ENCODE data around the gene MAPK1.
A peak's percentile ranks its signal among the peaks of the same experiment; 100 is the strongest.
"Not testable (repeated sequence)": the region's sequence is repeated elsewhere in the genome, so short reads cannot be mapped to it uniquely, and the experiment has no call there.

MAPK1 gene

DNA sequence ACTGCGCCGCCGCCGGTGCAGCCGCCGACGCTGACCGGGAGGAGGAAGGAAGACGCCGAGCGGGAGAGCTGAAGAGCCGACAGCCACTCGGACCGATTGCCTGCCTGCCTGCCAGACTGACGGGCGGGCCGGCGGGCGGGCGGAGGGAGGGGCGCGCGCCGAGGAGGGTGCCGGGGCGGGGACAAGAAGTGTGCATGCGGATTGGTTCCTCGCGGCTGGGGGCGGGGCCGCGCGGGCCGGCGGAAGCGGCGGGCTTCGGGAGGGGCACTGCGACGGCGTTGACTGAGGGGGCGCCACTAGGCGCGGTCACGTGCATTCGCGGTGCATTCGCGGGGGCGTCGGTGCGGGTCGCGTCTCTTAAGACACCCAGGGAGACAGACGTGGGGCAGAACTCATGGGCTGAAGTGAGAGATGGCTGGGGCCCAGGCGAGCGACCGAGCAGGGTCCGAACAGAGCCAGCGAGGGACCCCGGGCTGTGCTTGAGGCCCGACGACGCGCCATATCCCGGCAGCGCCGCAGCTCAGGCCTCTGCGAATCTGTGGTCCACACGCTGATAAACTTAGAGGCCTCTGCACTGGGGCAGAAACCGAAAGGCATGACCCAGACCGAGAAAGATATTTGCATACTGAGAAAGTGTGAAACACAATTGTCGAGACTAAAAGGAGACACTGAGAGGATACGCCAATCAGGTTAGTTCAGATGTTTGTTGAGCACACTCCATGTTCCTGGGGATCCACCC is at the start of gene MAPK1:
MAPK1 (minus strand) TSS at position 118 of the 739 bp plus-strand sequence. CDS start 205 bp downstream, outside the sequence.
- DNase-seq (ENCODE audit: low read depth): peak; percentile 90

DNA sequence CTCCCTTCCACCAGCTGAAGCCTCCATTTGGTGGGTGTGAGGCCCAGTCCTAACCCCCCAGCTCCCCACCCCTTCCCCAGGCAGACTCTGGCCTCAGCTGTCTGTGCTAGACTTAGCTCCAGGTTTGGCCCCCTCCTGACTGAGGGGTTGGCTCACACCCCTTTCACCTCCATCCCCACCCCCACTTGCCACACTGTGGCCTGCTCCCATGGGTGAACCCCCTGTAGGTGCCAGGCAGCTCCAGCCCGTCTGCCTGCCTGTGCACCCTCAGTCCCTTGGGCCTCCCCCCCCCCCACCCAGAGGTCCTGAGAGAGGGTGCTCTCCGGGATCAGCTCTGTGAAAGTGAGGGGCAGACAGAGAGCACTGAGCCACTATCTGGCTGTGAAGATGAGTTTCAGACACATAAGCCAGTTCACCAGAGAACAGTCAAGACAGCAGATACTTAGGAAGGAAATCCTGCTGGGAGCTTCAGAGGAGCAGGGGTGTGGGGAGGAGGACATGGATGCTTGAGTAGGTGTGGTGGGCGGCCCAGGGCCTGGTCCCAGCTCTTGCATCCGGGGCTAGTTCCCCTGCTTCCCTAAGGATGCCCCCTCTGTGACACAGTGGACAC is 49.0 kb upstream of the MAPK1 start:
- no peak for DNase-seq (ENCODE audit: low read depth)

DNA sequence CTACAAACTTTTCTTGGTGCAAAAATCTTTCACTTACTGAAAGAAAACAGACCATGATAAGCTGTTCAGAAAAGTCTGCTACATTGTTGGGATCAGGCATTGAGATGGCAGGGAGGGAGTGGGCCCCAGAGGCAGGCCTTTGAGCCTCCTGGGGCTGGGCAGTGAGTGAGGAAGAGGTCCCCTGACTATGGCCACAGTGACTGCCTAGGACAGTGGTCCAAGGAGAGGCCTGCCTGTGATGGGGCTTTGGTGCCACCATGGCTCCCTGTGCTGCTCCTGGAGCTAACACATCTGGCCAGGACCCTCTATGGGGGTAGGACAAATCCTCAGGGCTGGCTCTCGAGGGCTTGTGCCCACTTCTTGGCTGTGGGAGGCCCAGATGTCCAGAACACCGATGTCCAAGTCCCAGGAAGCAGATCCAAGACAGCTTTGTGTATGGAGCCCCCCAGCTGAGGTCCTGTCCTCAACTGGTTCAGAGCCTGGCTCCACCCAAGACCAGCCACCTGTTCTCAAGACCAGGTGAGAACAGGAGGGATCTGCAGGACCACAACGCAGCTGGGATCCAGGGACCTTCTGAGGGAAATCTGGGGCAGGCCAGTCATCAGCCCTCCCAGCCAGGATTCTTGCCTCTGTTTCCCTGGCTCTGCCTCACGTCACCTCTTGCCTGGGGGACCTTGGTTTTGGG is 48.3 kb upstream of the MAPK1 start:
- no peak for DNase-seq (ENCODE audit: low read depth)

DNA sequence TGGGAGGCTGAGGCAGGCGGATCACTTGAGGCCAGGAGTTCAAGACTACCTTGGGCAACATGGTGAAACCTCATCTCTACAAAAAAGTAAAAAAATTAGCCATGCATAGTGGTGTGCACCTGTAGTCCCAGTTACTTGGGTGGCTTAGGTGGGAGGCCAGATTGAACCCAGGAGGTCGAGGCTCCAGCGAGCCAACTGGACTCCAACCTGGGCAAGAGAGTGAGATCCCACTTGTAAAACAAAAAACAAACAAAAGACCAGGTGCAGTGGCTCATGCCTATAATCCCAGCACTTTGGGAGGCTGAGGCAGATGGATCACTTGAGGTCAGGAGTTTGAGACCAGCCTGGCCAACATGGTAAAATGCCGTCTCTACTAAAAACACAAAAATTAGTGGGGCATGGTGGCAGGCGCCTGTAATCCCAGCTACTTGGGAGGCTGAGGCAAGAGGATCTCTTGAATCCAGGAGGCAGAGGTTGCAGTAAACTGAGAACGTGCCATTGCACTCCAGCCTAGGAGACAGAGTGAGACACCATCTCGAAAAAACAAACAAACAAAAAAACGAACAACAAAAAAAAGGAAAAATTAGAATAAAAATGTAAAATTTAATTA is 46.7 kb upstream of the MAPK1 start:
- not testable (repeated sequence) for DNase-seq (ENCODE audit: low read depth)

DNA sequence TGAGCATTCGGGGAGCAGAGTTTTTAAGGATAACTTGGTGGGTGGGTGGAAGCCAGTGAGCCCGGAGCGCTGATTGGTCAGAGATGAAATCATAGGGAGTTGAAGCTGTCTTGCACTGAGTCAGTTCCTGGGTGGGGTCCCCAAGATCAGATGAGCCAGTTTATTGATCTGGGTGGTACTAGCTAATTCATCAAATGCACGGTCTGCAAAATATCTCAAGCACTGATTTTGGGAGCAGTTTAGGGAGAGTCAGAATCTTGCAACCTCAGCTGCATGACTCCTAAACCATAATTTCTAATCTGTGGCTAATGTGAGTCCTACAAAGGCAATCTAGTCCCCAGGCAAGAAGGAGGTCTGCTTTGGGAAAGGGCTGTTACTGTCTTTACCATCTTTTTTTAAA is 42.9 kb upstream of the MAPK1 start:
- DNase-seq (ENCODE audit: low read depth): not testable (repeated sequence)

DNA sequence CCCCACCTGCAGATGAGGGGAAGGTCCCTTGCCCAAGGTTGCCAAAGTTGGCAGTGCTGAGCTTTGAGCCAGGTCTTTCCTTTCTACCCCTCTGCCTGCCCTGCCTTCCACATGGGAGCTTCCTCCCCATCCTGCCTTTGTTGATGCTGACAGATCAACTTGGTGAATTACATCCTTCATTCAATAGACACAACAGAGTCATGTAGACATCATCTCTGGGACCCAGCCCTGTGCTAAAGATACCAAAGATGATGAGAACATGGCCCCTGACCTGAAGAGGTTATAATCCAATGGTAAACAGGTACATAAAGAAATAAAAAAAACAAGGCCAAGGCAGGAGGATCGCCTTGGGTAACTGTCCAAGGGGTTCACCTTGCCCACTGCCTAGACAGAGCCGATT is 42.4 kb upstream of the MAPK1 start:
- DNase-seq (ENCODE audit: low read depth): no peak

DNA sequence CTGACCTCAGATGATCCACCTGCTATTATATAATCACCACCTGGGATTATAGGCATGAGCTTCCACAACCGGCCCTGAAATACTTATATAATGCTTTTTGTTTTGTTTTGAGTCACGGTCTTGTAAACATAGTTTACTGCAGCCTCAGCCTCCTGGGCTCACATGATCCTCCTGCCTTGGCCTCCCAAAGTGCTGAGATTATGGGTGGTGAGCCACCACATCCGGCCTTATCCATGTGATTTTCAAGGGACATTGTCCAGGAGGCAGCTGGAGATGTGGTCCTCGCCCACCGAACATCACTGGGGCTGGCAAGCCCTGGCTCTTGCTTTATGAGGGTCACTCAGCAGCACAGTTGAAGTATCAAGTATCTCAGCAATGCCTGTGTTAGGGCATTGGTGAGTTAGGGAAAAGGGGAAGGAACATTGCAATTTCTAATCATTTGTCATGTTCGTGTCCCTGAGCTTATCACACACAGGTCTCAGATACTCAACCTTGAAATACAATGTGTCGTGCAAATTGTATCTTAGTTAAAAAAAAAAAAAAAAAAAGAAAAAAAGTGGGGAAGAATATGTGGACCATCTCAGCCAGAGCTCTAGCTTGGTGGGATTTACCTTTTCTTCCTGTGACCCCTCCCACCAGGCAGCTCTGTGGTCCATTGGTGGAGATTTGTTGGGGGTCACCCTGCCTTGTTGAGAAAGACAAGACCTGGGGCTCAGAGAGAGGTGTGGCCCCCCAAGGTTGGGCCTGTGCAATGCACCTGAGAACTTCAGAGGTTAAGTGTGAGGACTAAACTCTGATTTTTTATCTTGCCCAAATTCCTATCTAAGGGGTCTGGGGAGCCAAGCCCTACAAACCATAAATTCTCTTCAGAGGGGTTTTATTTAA is 40.4 kb upstream of the MAPK1 start:
- DNase-seq (ENCODE audit: low read depth): no peak

DNA sequence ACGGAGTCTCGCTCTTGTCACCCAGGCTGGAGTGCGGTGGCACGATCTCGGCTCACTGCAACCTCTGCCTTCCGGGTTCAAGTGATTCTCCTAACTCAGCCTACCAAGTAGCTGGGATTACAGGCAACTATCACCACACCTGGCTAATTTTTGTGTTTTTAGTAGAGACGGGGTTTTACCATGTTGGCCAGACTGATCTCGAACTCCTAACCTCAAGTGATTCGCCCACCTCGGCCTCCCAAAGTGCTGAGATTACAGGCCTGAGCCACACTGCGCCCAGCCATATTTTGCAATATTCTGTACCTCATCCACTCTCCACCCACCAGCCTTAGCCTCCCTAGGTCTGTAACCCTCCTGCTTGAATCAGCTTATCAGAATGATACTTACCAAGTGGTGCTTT is 37.8 kb upstream of the MAPK1 start:
- not testable (repeated sequence) for DNase-seq (ENCODE audit: low read depth)

DNA sequence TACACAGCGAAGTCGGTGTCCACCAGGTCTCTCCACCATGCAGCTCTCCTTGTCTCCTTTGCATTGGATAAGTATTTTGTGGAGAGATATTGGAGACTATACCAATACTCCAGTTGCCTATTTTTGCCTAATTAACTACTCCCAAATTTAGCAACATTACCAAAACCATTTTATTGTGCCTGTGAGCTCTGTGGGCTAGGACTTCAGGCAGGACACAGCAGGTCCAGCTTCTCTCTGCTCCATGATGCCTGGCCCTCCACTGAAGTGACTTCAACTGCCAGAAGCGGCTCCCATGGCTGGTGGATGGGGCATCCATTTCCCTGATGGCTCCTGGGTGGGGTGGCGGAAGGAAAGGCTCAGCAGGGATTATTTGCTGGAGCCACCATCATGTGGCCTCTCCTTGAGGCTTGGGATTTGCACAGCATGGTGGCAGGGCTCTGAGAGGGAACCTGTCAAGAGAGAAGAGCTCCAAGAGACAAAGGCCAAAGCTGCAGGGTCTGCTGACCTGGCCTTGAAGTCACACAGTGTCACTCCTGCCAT is 36.9 kb upstream of the MAPK1 start:
- DNase-seq (ENCODE audit: low read depth): no peak

DNA sequence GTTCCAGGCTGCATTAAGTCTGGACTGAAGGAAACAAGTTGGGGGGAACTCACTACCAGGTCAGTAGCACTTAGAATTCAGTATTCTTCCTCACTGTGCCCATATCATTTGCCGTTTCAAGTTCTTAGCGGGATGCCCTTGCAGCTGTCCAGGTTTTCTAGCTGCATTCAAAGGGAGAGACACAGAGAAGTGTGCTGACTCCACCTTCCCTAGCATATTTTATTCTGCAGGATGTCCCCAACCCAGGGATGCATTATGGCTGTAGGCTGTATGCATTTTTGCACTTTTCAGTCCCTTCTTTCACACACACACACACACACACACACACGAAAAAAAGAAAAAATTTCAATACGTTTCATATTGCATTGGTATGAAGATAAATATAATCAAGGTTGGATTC is 35.8 kb upstream of the MAPK1 start:
- no peak for DNase-seq (ENCODE audit: low read depth)

DNA sequence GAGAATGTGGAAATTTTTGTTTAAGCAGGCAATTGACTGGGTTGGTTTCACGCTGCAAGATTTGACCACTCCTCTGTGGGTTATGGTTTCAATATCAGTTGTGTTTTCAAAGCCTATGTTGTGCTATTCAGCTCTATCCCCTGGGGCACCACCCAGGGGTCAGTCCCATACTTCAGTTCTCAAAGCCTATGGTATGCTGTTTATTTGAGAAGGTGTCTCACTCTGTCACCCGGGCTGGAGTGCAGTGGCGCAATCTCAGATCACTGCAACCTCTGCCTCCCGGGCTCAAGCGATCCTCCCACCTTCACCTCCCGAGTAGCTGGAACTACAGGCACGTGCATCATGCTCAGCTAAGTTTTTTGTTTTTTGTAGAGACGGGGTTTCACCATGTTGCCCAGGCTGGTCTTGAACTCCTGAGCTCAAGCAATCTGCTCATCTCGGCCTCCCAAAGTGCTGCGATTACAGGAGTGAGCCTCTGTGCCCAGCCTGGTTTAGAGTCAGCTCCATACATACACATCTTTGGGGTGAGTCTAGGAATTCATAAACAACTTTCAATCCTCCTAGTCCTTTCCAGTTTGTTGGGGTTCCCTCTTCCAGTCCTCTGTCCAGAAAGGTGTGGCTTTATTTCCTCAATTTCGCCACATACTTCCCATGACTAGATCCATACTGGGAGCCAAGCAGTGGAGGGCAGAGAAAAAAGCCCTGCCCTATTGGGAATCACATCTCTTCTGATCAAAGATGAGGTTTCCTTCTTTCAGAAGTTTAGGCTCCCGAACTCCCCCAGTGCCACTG is 35.0 kb upstream of the MAPK1 start:
- DNase-seq (ENCODE audit: low read depth): no peak

DNA sequence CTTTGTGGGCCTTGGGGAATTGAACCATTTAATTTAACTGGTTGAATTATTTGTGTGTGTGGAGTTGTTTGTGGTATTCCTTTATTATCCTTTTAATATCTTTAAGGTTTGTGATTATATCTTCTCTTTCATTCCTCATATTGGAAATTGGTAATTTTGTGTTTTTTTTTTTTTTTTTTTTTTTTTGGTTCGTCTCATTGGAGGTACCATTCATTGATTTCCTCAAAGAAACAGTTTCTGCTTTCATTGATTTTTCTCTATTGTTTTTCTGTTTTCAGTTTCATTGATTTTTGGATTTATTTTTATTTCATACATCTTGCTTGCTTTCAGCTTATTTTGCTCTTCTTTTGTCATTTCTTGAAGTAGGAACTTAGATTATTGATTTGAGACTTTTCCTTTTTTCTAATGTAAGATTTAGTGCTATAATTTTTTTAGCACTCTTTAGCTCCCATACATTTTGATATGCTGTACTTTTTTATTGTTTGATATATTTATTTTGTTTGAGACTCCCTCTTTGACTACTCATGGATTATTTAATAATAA is 31.0 kb upstream of the MAPK1 start:
- DNase-seq (ENCODE audit: low read depth): no peak

DNA sequence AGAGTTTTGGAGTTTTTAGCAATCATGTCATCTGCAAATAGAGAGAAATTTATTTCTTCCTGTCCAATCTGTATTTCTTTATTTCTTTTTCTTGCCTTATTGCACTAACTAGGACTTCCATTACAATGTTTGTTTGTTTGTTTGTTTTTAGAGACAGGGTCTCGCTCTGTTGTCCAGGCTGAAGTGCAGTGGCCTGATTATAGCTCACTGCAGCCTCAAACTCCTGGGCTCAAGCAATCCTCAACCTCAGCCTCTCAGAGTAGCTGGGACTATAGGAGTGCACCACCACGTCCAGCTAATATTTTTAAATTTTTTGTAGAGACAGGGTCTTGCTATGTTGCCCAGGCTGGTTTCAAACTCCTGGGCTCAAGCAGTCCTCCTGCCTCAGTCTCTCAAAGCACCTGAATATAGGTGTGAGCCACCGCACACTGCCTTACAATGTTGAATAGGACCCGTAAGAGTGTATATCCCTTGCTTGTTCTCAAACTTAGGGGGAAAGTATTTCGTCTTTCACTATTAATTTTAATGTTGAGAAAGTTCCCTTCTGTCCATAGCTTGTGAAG is 29.6 kb upstream of the MAPK1 start:
- no peak for DNase-seq (ENCODE audit: low read depth)

DNA sequence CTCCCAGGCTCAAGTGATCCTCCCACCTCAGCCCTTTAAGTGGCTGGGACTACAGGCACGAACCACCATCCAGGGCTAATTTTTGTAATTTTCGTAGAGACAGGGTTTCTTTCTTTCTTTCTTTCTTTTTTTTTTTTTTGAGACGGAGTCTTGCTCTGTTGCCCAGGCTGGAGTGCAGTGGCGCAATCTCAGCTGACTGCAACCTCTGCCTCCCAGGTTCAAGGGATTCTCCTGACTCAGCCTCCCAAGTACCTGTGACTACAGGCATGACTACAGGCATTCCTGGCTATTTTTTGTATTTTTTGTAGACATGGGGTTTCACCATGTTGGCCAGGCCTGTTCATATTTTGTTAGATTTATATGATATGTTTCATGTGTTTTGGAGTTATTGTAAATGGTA is 28.8 kb upstream of the MAPK1 start:
- DNase-seq (ENCODE audit: low read depth): not testable (repeated sequence)

DNA sequence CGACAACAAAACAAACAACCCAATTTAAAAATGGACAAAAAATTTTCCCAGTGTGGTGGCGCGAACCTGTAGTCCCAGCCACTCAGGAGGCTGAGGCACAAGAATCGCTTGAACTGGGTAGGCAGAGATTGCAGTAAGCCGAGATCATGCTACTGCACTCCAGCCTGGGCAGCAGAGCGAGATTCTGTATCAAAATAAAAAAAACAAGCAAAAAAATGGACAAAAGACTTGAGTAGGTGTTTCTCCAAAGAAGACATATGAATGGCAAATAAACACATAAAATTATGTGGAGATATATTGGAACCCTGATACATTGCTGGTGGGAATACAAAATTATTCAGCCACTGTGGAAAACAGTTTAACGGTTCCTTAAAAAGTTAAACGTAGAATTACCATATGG is 27.4 kb upstream of the MAPK1 start:
- DNase-seq (ENCODE audit: low read depth): no peak

DNA sequence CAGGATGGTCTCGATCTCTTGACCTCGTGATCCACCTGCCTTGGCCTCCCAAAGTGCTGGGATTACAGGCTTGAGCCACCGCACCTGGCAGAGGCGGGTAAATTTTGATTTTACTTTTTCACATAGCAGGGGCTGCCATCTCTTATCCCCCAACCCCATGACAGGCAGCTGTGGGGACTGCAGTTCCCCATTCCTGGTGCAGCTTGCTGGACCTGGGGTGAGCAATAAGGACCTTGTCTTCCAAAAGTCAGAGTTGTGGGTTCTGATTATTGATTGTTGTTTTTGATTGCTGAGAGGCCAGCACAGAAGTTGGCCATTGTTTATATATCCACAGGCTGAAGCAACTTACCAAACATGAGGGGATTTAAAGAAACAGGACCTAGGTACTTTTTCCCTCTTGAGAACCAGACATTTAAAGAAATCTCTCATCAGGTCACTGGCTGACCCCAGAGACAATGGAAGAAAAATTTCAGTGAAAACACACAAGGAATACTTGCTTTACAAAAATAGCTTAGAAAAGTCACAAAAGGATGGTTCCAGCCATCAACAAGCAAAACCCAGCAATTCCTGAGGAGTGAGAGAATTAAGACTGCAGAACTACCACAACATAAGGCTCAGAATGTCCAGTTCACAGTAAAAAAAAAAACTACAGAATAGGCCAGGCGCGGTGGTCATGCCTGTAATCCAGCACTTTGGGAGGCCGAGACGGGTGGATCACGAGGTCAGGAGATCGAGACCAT is 22.0 kb upstream of the MAPK1 start:
- no peak for DNase-seq (ENCODE audit: low read depth)

DNA sequence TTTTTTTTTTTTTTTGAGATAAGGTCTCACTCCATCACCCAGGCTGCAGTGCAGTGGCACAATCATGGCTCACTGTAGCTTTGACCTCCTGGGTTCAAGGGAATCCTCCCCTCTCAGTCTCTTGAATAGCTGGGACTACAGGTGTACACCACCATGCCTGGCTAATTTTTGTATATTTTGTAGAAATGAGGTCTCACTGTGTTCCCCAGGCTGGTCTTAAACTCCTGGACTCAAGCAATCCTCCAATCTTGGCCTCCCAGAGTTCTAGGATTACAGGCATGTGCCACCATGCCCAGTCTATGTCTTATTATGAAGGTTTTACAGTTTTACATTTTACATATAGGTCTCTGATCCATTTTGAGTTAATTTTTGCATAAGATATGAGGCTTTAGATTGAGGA is 20.4 kb upstream of the MAPK1 start:
- DNase-seq (ENCODE audit: low read depth): no peak

DNA sequence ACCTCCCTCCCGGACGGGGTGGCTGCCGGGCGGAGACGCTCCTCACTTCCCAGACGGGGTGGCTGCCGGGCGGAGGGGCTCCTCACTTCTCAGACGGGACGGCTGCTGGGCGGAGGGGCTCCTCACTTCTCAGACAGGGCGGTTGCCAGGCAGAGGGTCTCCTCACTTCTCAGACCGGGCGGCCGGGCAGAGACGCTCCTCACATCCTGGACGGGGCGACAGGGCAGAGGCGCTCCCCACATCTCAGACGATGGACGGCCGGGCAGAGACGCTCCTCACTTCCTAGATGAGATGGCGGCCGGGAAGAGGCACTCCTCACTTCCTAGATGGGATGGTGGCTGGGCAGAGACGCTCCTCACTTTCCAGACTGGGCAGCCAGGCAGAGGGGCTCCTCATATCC is 16.5 kb upstream of the MAPK1 start:
- not testable (repeated sequence) for DNase-seq (ENCODE audit: low read depth)

DNA sequence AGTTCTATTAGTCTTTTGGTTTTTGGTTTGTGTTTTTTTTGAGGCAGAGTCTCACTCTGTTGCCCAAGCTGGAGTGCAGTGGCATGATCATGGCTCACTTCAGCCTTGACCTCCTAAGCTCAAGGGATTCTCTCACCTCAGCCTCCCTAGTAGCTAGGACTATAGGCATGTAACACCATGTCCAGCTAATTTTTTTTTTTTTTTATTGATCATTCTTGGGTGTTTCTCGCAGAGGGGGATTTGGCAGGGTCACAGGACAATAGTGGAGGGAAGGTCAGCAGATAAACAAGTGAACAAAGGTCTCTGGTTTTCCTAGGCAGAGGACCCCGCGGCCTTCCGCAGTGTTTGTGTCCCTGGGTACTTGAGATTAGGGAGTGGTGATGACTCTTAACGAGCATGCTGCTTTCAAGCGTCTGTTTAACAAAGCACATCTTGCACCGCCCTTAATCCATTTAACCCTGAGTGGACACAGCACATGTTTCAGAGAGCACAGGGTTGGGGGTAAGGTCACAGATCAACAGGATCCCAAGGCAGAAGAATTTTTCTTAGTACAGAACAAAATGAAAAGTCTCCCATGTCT is 15.4 kb upstream of the MAPK1 start:
- not testable (repeated sequence) for DNase-seq (ENCODE audit: low read depth)
